ENCODE measurements around the gene RLF.

- TF ChIP-seq CTCF (conservative IDR thresholded peaks at IDR 0.05) (no peak), EZH2 (IDR thresholded peaks at IDR 0.05; ENCODE audit: low read depth) (no peak)
These were observed at the start of gene RLF for GRCh38 chr1:40161125-40161887.

Measured in PC-9 (cell line).